OCI-LY7 (cell line): Measurements from ENCODE around the gene TNFAIP8. TPM values are rescaled to one million over a fixed set of nuclear protein-coding genes. Genes with fewer than 3 reads are reported as not detected.

ENCODE experiments used
- BruUV-seq: library from RNA; stranded (reverse); fragments of 400-500 nt; replicated peaks from 2 replicates; lab custom pipeline; 2021; lab: Mats Ljungman, UMichigan
- CTCF ChIA-PET: fragments of 300-600 bp; sonication (Branson Sonifier 250); formaldehyde crosslinking; loops from one replicate; lab custom pipeline; 2022; ENCODE audit warnings: antibody characterized with exemption; ENCODE audit not compliant: unreplicated experiment; lab: Charles Lee
- POLR2A ChIA-PET: fragments of 300-600 bp; sonication (Branson Sonifier 250); formaldehyde crosslinking; loops from one replicate; lab custom pipeline; 2022; ENCODE audit warnings: antibody characterized with exemption; lab: Charles Lee
- DNase-seq: peaks from one replicate; pipeline ENCODE4 v3.0.0-alpha.2; 2015; ENCODE audit warnings: low spot score
- H2AFZ ChIP-seq: fragments of 200-600 bp; sonication (generic), shearing (Covaris generic); 2 replicates; pipeline ENCODE4 v1.6.1; 2014; ENCODE audit warnings: mild to moderate bottlenecking, antibody characterized with exemption, low read length, moderate library complexity
- H3K27ac ChIP-seq: fragments of 200-600 bp; sonication (generic); 2 replicates; pipeline ENCODE4 v1.5.1; 2014; ENCODE audit warnings: mixed run types, low read depth, mild to moderate bottlenecking, moderate library complexity, low read length, inconsistent platforms; ENCODE audit not compliant: poor library complexity, severe bottlenecking
- H3K36me3 ChIP-seq: fragments of 200-600 bp; sonication (generic); 2 replicates; pipeline ENCODE4 v1.6.1; 2014; ENCODE audit warnings: mild to moderate bottlenecking, antibody characterized with exemption, low read length, moderate library complexity, mixed read lengths; ENCODE audit not compliant: insufficient read depth
- H3K4me1 ChIP-seq: fragments of 200-600 bp; sonication (generic); 2 replicates; pipeline ENCODE4 v1.5.1; 2014; ENCODE audit warnings: mild to moderate bottlenecking, low read length; ENCODE audit not compliant: insufficient read depth, poor library complexity, severe bottlenecking
- H3K4me2 ChIP-seq: fragments of 200-600 bp; sonication (generic); 2 replicates; pipeline ENCODE4 v1.6.1; 2014; ENCODE audit warnings: mild to moderate bottlenecking, low read length
- H3K4me3 ChIP-seq: fragments of 200-600 bp; sonication (generic); 2 replicates; pipeline ENCODE4 v1.5.1; 2014; ENCODE audit warnings: mild to moderate bottlenecking, low read depth, low read length; ENCODE audit not compliant: poor library complexity, severe bottlenecking
- H3K79me2 ChIP-seq: fragments of 200-600 bp; sonication (generic); 2 replicates; pipeline ENCODE4 v1.6.1; 2016; ENCODE audit warnings: low read depth, mild to moderate bottlenecking, low read length, moderate library complexity, mixed read lengths; ENCODE audit not compliant: insufficient read depth
- H3K9me2 ChIP-seq: fragments of 200-600 bp; sonication (generic); 2 replicates; pipeline ENCODE4 v1.6.1; 2016; ENCODE audit warnings: mild to moderate bottlenecking, low read length, mixed read lengths; ENCODE audit not compliant: insufficient read depth
- H3K9me3 ChIP-seq: fragments of 200-600 bp; sonication (generic); 2 replicates; pipeline ENCODE4 v1.6.1; 2014; ENCODE audit warnings: mild to moderate bottlenecking, mixed run types, low read length, mixed read lengths
- H4K20me1 ChIP-seq: fragments of 200-600 bp; sonication (generic); 2 replicates; pipeline ENCODE4 v1.6.1; 2014; ENCODE audit warnings: mild to moderate bottlenecking, antibody characterized with exemption, low read length, moderate library complexity, mixed read lengths; ENCODE audit not compliant: insufficient read depth
- EZH2phosphoT487 ChIP-seq: fragments of 200-600 bp; sonication (generic); IDR thresholded peaks from 2 replicates; pipeline ENCODE4 v1.6.1; 2018; ENCODE audit warnings: low read depth, borderline replicate concordance, mild to moderate bottlenecking, mixed run types, antibody characterized with exemption, low read length, moderate library complexity, mixed read lengths
- intact Hi-C: fragments of 100-400 bp; cut with micrococcal nuclease; formaldehyde crosslinking; loops from one replicate; pipeline ENCODE4 v1.10.0; 2022; ENCODE audit not compliant: unreplicated experiment
- total RNA-seq, 2 experiments: library from RNA; depleted of rRNA in 1 of 2; stranded (reverse); fragments of >200 nt in 1 of 2; shearing (Covaris generic) in 1 of 2; gene quantifications; 2 replicates each; pipeline ENCODE4 v1.2.3, GENCODE V29; 2014 to 2022
- TF ChIP-seq, protein P1 (sequence below): fragments of 200-600 bp; sonication (generic); conservative IDR thresholded peaks from 2 replicates; pipeline ENCODE4 v1.5.1; 2014; ENCODE audit warnings: mild to moderate bottlenecking, antibody characterized with exemption, low read length, moderate library complexity, mixed read lengths

Gene TNFAIP8
- total RNA-seq, 2 experiments from 2014 or later = 75.4 to 95.1 TPM

DNA sequence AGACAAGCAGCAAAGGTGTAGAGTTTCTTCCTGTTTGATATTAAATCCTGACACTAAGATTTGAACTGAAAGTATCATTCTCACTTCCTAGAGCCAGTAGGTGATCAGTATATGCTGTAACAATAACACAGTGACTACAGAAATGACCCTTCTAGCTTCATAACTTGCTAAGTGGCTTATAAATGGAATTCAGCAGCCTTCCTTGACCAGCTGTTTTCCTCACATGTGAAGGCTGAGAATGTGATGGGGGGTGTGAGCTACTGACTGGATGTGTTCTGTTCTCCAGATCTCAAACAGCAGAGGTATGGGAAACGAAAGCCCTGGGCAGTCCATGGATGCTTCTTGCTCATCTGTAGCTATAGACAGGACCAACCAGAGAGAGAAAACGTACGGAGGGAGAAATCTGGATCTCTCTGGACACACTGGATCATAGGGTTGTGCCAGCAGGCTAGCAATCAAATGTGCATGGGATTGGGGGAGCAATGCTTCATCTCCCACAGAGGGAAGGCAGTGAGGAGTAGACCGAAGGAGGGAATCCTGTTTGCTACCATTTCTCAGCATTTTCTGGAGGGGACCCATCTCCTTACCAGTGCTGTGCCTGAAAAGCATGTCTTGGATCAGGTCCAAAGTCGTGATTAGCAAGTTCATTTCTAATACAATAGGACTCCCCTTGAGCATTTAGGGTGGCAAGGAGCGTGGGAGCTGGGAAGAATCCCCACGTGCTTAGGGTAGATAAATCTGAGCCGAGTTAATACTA is 39.4 kb downstream of the TNFAIP8 start:
- Histone ChIP-seq H3K36me3 (peaks cover 46% of the 10 kb centered on the region), H3K9me3 (no peaks in the 10 kb centered on the region), H3K79me2 (peaks cover 35% of the 10 kb centered on the region), H3K4me2 (peak overlapping the region; percentile 36), H3K9me2 (no peaks in the 10 kb centered on the region), H3K4me3 (no peak overlapping the region), H4K20me1 (peaks cover 4% of the 10 kb centered on the region; the same call in 1 of the 2 replicates), H3K27ac (no peak overlapping the region), H3K4me1 (peaks cover 70% of the 10 kb centered on the region), H2AFZ (no peak overlapping the region)
- POLR2A ChIA-PET = interaction anchor here (0.9 to 1.5 kb wide), 3 partner anchors 11 to 79 kb away, joined by 4 to 7 read pairs (median 4); no protein-coding TSS in a partner anchor
- DNase-seq = peak; percentile 19
- intact Hi-C loops = no loop called here
- CTCF ChIA-PET = interaction anchor here (1.5 kb wide), 1 partner anchor 58 kb away, joined by 3 read pairs; no protein-coding TSS in a partner anchor
- no TSS peak for BruUV-seq
- no peak for TF ChIP-seq EZH2phosphoT487
- TF ChIP-seq, protein P1, sequence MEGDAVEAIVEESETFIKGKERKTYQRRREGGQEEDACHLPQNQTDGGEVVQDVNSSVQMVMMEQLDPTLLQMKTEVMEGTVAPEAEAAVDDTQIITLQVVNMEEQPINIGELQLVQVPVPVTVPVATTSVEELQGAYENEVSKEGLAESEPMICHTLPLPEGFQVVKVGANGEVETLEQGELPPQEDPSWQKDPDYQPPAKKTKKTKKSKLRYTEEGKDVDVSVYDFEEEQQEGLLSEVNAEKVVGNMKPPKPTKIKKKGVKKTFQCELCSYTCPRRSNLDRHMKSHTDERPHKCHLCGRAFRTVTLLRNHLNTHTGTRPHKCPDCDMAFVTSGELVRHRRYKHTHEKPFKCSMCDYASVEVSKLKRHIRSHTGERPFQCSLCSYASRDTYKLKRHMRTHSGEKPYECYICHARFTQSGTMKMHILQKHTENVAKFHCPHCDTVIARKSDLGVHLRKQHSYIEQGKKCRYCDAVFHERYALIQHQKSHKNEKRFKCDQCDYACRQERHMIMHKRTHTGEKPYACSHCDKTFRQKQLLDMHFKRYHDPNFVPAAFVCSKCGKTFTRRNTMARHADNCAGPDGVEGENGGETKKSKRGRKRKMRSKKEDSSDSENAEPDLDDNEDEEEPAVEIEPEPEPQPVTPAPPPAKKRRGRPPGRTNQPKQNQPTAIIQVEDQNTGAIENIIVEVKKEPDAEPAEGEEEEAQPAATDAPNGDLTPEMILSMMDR = no peak

- ChIA-PET CTCF (interaction anchor here (1.5 kb wide), 1 partner anchor 59 kb away, joined by 3 read pairs; no protein-coding TSS in a partner anchor), POLR2A (interaction anchor here (0.7 kb wide), 1 partner anchor 348 kb away, joined by 7 read pairs; no protein-coding TSS in a partner anchor)
- Histone ChIP-seq H3K27ac (no peak overlapping the region), H4K20me1 (peaks cover 4% of the 10 kb centered on the region; the same call in 1 of the 2 replicates), H2AFZ (no peak overlapping the region), H3K9me3 (no peaks in the 10 kb centered on the region), H3K4me1 (peaks cover 61% of the 10 kb centered on the region), H3K79me2 (peaks cover 27% of the 10 kb centered on the region), H3K36me3 (peaks cover 46% of the 10 kb centered on the region), H3K9me2 (no peaks in the 10 kb centered on the region), H3K4me2 (no peak overlapping the region), H3K4me3 (no peak overlapping the region)
- intact Hi-C loops = no loop called here
- no peak for TF ChIP-seq EZH2phosphoT487
- TF ChIP-seq, protein P1 = no peak
- BruUV-seq = no TSS peak
- no peak for DNase-seq
Measured at GRCh38 chr5:119396030-119396664, 40.3 kb downstream of the TNFAIP8 start.
